Stomach (tissue), 9 donors: ENCODE data around the gene BRI3. TPM values are rescaled to one million over a fixed set of nuclear protein-coding genes. Genes with fewer than 3 reads are reported as not detected.
A peak's percentile ranks its signal among the peaks of the same experiment; 100 is the strongest.

Experiments
- DNase-seq, 2 donors: peaks; one replicate each; pipeline versions ENCODE4 v3.0.0 to v3.0.0-alpha.2; 2013 to 2019
- H3K27ac ChIP-seq, 5 donors: fragments of 200-600 bp in 4 of 5; sonication (generic) in 4 of 5; one replicate each; pipeline ENCODE4 v1.5.1; 2013 to 2019; ENCODE audit warnings: mild to moderate bottlenecking in 1 of 5, moderate library complexity in 1 of 5
- H3K27me3 ChIP-seq, 3 donors: fragments of 200-600 bp; sonication (generic); one replicate each; pipeline ENCODE4 v1.5.1; 2017 to 2019; ENCODE audit warnings: mixed run types in 1 of 3
- H3K36me3 ChIP-seq, 4 donors: fragments of 200-600 bp; sonication (generic); 1 replicate in 3 of 4; 2 replicates in 1 of 4; pipeline ENCODE4 v1.5.1; 2016 to 2019
- H3K4me1 ChIP-seq, 4 donors: fragments of 200-600 bp; sonication (generic); one replicate each; pipeline ENCODE4 v1.5.1; 2016 to 2019
- H3K4me3 ChIP-seq, 4 donors: fragments of 200-600 bp; sonication (generic) in 3 of 4; one replicate each; pipeline ENCODE4 v1.5.1; 2016 to 2019; ENCODE audit warnings: mild to moderate bottlenecking in 1 of 4
- H3K9me3 ChIP-seq, 4 donors: fragments of 200-600 bp; sonication (generic); one replicate each; pipeline ENCODE4 v1.5.1; 2016 to 2019
- EP300 ChIP-seq: sonication (generic); formaldehyde crosslinking; IDR thresholded peaks from one replicate; pipeline ENCODE4 v1.6.1; 2017; ENCODE audit warnings: antibody characterized with exemption
- POLR2A ChIP-seq, 4 donors: fragments of 450-650 bp; IDR thresholded peaks; one replicate each; pipeline ENCODE4 v1.6.1; 2016; ENCODE audit warnings: antibody characterized with exemption in 4 of 4, control low read depth in 2 of 4, mild to moderate bottlenecking in 1 of 4, moderate library complexity in 1 of 4
- POLR2AphosphoS5 ChIP-seq, 3 donors: sonication (generic); formaldehyde crosslinking; IDR thresholded peaks; one replicate each; pipeline ENCODE4 v1.6.1; 2016; ENCODE audit warnings: antibody characterized with exemption in 3 of 3
- WGBS, 5 donors: extraction: QIAGEN DNeasy Blood & Tissue Kit in 3 of 5; methylation state at CpG; one replicate each; pipeline versions ENCODE4 v1.1.5 to v1.1.7; 2013 to 2018; 5-methylcytosine and 5-hydroxymethylcytosine counted together
- intact Hi-C: fragments of 100-400 bp; cut with DNase I; formaldehyde crosslinking; loops from one replicate; pipeline ENCODE4 v1.15.1; 2023; ENCODE audit warnings: low total_unique reads
- polyA plus RNA-seq, 3 donors: library from polyadenylated mRNA; stranded (reverse); fragments of 200-250 nt; gene quantifications; one replicate each; pipeline ENCODE4 v1.2.3, GENCODE V29; 2013
- total RNA-seq, 5 donors: library from RNA; depleted of rRNA; stranded (reverse); fragments of >200 nt; gene quantifications; one replicate each; pipeline versions ENCODE4 v1.1.0 to v1.2.3, GENCODE V29; 2014 to 2016
- TF ChIP-seq, protein P1 (sequence below), 7 experiments: fragments of 450-650 bp in 4 of 7; fragments of 200-600 bp in 3 of 7; sonication (generic) in 3 of 7; IDR thresholded peaks; one replicate each; pipeline ENCODE4 v1.5.1; 2016 to 2019; ENCODE audit warnings: antibody characterized with exemption in 7 of 7, control low read depth in 2 of 7, mild to moderate bottlenecking in 1 of 7
- donor health status: healthy with polysubstance abuse.
- donor health status: Bipolar disorder and iron deficiency.
- donor health status: healthy.

BRI3 gene
- total and polyA plus RNA-seq, 8 donors: 25.9 to 411 (median 92.8) TPM; not detected in 1

DNA sequence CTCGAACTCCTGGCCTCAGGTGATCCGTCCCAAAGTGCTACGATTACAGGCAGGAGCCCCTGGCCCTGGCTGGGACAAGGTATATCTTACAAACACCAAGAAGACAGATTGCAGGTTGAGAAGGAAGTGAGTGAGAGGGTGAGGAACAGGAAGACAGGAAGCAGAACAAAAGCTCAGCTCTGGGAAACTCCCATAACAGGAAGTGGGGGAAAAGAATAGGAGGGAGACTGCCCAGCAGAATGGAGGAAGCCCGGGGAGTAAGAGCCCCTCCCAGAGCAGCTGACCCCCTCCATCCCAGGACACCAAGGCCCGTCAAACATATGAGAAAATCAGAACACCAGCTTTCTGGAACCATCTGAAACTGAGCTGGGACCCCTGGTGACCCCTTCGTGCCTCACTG is 32.4 kb upstream of the BRI3 start:
- no peak for TF ChIP-seq POLR2A (IDR thresholded peaks at IDR 0.05)
- TF ChIP-seq POLR2AphosphoS5 (IDR thresholded peaks at IDR 0.05): peak in 1 of 3 donors; percentile 15
- peaks cover 33 to 67% (median 40%) of the 10 kb centered on the region in 4 donors for H3K4me1 ChIP-seq
- no peak overlapping the region for H3K4me3 ChIP-seq
- peaks cover 3 to 33% (median 15%) of the 10 kb centered on the region in 4 donors for H3K36me3 ChIP-seq
- no peaks in the 10 kb centered on the region for H3K9me3 ChIP-seq
- peak in 1 of 2 donors; percentile 47 for DNase-seq
- intact Hi-C loops: loop anchor here (5.0 kb wide), 1 partner anchor 227 kb away; no protein-coding TSS in a partner anchor
- H3K27me3 ChIP-seq: no peaks in the 10 kb centered on the region
- WGBS, 5 donors: 68 to 81% (median 72%) methylated on average over 6 of the region's 6 CpGs
- H3K27ac ChIP-seq: peak overlapping the region; percentile 35 to 94 (median 52)

DNA sequence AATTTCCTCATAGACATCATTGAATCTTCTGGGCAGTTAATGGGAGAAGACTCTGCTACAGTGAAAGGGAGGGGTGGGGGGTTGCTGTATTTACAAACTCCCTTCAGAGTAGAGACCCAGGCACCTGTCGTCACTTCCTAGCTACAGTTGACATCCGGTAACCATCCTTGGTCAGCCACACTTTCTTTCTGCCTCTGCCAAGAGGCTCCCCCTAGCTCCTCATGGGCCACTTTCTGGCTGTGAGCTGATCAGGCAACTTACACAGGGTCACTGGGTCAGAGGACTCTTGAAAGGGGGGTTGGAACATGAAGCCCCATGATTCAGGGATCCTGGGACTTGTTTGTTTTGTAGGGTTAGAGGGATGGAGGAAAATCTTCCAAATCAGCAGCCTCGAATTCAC is 30.7 kb upstream of the BRI3 start:
- H3K36me3 ChIP-seq: peaks cover under 1 to 24% (median 4%) of the 10 kb centered on the region in 4 donors
- H3K4me1 ChIP-seq: peaks cover 33 to 73% (median 42%) of the 10 kb centered on the region in 4 donors
- DNase-seq: peak in 1 of 2 donors; percentile 66
- H3K27ac ChIP-seq: peak overlapping the region; percentile 88 to 94 (median 91)
- TF ChIP-seq POLR2A (IDR thresholded peaks at IDR 0.05) (no peak), EP300 (no peak), POLR2AphosphoS5 (IDR thresholded peaks at IDR 0.05) (no peak)
- TF ChIP-seq, protein P1, sequence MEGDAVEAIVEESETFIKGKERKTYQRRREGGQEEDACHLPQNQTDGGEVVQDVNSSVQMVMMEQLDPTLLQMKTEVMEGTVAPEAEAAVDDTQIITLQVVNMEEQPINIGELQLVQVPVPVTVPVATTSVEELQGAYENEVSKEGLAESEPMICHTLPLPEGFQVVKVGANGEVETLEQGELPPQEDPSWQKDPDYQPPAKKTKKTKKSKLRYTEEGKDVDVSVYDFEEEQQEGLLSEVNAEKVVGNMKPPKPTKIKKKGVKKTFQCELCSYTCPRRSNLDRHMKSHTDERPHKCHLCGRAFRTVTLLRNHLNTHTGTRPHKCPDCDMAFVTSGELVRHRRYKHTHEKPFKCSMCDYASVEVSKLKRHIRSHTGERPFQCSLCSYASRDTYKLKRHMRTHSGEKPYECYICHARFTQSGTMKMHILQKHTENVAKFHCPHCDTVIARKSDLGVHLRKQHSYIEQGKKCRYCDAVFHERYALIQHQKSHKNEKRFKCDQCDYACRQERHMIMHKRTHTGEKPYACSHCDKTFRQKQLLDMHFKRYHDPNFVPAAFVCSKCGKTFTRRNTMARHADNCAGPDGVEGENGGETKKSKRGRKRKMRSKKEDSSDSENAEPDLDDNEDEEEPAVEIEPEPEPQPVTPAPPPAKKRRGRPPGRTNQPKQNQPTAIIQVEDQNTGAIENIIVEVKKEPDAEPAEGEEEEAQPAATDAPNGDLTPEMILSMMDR (IDR thresholded peaks at IDR 0.05): no peak
- peak overlapping the region; percentile 76 to 86 (median 78) for H3K4me3 ChIP-seq
- no peaks in the 10 kb centered on the region for H3K9me3 ChIP-seq
- WGBS, 5 donors: 21 to 53% (median 27%) methylated on average over 3 of the region's 3 CpGs
- H3K27me3 ChIP-seq: no peaks in the 10 kb centered on the region
- intact Hi-C loops: no loop called here

DNA sequence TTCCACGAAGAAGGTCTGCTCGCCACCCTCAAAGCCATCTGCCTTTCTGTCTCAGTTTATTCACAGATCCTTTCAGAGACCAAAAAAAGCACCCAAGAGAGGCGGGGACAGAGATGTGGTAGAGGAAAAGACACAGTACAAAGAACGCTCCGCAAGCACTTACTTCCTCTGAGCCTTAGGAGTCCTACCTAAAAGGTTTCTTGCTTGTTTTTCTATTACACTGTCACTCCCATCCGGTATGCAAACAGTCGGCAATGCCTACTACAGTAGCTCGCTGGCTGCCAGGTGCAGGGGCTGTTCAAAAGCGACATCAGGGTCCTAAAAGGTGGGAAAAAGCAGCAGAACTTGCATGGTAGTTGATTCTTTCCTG is 30.3 kb upstream of the BRI3 start:
- intact Hi-C loops: no loop called here
- Histone ChIP-seq H3K27ac (peak overlapping the region; percentile 88 to 94 (median 91)), H3K4me1 (peaks cover 33 to 72% (median 42%) of the 10 kb centered on the region in 4 donors)

DNA sequence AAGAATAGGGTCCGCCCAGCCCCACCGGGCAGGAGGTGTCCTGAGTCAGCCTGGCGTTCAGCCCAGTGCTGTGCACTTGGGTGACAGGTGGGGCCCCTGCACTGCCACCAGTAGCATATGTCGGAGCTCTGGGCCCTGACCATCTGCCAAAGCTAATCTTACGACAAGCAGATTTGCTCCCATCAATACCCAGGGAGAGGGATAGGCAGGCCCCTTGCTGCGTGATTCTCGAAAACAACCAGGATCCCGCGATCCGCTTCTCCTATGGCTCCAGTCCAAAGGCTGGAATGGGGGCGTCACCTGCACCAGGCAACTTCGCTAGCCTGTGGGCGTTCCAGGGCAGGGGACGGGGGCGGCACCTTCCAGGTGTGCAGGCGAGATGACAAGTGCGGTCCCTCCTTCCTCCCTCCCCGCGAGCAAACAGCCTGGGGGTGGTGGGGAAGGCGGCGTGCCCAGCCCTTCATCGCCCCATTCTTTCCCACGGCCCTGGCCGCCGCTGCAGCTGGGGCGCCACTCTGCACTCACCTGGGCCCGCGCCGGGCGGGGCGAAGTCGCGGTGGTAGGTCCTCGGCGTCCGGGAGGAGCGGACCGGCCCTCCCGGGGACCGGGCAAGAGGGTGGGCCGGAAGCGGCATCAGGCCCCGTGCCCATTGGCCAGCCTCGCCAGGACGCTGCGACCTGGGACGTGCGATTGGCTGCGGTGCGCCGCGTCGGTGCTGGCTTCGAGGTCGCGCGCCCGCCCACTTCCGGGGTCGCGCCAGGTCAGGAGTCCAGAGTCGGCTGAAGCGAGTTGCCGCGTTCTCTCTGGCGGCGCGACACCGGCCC is 29.7 kb upstream of the BRI3 start, which contains the start of gene TECPR1:
TSS of gene TECPR1 (minus strand) at position 632 of the 824 bp plus-strand sequence. CDS start 6,086 bp downstream, outside the sequence.
- Histone ChIP-seq H3K27ac (peak within 1 kb of the TSS; percentile 88 to 94 (median 91)), H3K4me1 (peaks cover 33 to 69% (median 42%) of the 10 kb centered on the region in 4 donors), H3K36me3 (peaks cover 0 to 31% (median 11%) of the 10 kb centered on the region in 4 donors), H3K4me3 (peak within 1 kb of the TSS; percentile 76 to 86 (median 78)), H3K27me3 (no peaks in the 10 kb centered on the region), H3K9me3 (no peaks in the 10 kb centered on the region)
- peak in 1 of 4 donors; percentile 13 for TF ChIP-seq POLR2A (IDR thresholded peaks at IDR 0.05)
- peak; percentile 46 to 89 (median 78) for TF ChIP-seq POLR2AphosphoS5 (IDR thresholded peaks at IDR 0.05)
- TF ChIP-seq, protein P1 (IDR thresholded peaks at IDR 0.05): no peak
- TF ChIP-seq EP300: no peak
- peak; percentile 98 for DNase-seq
- intact Hi-C loops: no loop called here
- WGBS, 5 donors: 0 to 2% (median 1%) methylated on average over 28 to 69 of the region's 69 CpGs

More for the DNA sequence above, 30.3 kb upstream of the BRI3 start:
- TF ChIP-seq EP300: no peak
- no peak for TF ChIP-seq POLR2A (IDR thresholded peaks at IDR 0.05)
- TF ChIP-seq POLR2AphosphoS5 (IDR thresholded peaks at IDR 0.05): peak in 2 of 3 donors; percentile 47 to 51
- TF ChIP-seq, protein P1 (IDR thresholded peaks at IDR 0.05): no peak
- Histone ChIP-seq H3K27me3 (no peaks in the 10 kb centered on the region), H3K36me3 (peaks cover 0 to 26% (median 5%) of the 10 kb centered on the region in 4 donors), H3K4me3 (peak overlapping the region; percentile 76 to 86 (median 78)), H3K9me3 (no peaks in the 10 kb centered on the region)
- 6 to 23% (median 12%) methylated on average over 9 of the region's 9 CpGs for WGBS, 5 donors
- no peak for DNase-seq
